GM12875 (cell line): ENCODE results near the gene GPC5.
"Not testable (repeated sequence)": the region's sequence is repeated elsewhere in the genome, so short reads cannot be mapped to it uniquely, and the experiment has no call there.

Experiments used
- H3K4me3 ChIP-seq: one replicate; pipeline ENCODE4 v1.5.1; 2011; ENCODE audit warnings: low read depth, low read length, control low read depth
- TF ChIP-seq, protein P1 (sequence below): IDR thresholded peaks from 2 replicates; pipeline ENCODE4 v1.5.1; 2011; ENCODE audit warnings: low read depth, mild to moderate bottlenecking, control low read depth, inconsistent platforms, low read length, moderate library complexity, borderline replicate concordance; ENCODE audit not compliant: insufficient read depth

The GPC5 gene

DNA sequence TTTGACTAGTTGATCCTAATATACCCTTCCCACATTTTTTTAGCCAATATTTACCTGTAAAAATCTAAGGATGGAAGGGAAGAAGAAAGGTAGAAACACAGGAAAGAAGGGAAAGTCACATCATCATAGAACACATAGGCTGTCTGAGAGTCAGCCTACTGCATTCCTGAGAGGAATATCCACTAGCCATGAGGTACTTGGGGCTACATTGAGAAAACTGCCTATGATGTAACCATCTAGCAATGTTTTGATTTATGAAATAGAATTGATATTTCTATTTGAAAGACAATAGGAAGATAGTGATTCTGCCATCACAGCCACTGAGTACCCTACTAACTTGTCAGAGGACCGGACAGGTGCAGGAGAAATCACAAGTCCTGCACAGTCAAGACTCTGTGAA is 873.8 kb downstream of the GPC5 start:
- TF ChIP-seq, protein P1, sequence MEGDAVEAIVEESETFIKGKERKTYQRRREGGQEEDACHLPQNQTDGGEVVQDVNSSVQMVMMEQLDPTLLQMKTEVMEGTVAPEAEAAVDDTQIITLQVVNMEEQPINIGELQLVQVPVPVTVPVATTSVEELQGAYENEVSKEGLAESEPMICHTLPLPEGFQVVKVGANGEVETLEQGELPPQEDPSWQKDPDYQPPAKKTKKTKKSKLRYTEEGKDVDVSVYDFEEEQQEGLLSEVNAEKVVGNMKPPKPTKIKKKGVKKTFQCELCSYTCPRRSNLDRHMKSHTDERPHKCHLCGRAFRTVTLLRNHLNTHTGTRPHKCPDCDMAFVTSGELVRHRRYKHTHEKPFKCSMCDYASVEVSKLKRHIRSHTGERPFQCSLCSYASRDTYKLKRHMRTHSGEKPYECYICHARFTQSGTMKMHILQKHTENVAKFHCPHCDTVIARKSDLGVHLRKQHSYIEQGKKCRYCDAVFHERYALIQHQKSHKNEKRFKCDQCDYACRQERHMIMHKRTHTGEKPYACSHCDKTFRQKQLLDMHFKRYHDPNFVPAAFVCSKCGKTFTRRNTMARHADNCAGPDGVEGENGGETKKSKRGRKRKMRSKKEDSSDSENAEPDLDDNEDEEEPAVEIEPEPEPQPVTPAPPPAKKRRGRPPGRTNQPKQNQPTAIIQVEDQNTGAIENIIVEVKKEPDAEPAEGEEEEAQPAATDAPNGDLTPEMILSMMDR: no peak
- no peak overlapping the region for H3K4me3 ChIP-seq

- not testable (repeated sequence) for H3K4me3 ChIP-seq
Observed at GRCh38 chr13:92280986-92281385, 882.6 kb downstream of the GPC5 start.

GRCh38 chr13:92290718-92291307 is 892.4 kb downstream of the GPC5 start:
- not testable (repeated sequence) for H3K4me3 ChIP-seq

DNA sequence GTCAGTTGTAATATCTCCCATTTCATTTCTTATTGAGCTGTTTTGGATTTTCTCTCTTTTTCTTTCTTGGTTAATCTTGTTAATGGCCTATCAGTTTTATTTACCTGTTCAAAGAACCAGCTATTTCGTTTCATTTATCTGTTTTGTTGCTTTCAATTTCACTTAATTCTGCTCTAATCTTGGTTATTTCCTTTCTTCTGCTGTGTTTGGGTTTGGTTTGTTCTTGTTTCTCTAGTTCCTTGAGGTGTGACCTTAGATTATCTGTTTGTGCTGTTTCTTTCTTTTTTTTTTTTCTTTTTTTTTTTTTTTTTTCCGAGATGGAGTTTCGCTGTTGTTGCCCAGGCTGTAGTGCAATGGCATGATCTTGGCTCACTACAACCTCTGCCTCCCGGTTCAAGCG is 896.1 kb downstream of the GPC5 start:
- H3K4me3 ChIP-seq: not testable (repeated sequence)

DNA sequence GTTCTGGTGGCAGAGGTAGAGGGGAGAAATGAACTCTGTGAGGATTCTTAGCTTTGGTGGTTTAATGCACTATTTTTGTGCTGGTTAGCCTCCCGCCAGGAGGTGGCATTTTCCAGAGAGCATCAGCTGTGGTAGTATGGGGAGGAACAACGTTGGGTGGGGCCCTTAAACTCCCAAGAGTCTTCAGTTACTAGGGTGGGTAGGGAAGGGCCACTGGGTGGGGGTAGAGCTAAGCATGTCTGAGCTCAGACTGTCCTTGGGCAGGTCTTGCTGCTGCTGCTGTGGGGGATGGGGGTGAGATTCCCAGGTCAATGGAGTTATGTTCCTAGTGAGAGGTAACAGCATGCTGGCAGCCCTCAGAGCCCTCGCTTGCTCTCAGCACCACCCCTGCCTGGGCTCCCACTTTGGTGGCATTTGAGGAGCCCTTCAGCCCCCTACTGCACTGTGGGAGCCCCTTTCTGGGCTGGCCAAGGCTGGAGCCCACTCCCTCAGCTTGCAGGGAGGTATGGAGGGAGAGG is 897.8 kb downstream of the GPC5 start:
- not testable (repeated sequence) for H3K4me3 ChIP-seq

DNA sequence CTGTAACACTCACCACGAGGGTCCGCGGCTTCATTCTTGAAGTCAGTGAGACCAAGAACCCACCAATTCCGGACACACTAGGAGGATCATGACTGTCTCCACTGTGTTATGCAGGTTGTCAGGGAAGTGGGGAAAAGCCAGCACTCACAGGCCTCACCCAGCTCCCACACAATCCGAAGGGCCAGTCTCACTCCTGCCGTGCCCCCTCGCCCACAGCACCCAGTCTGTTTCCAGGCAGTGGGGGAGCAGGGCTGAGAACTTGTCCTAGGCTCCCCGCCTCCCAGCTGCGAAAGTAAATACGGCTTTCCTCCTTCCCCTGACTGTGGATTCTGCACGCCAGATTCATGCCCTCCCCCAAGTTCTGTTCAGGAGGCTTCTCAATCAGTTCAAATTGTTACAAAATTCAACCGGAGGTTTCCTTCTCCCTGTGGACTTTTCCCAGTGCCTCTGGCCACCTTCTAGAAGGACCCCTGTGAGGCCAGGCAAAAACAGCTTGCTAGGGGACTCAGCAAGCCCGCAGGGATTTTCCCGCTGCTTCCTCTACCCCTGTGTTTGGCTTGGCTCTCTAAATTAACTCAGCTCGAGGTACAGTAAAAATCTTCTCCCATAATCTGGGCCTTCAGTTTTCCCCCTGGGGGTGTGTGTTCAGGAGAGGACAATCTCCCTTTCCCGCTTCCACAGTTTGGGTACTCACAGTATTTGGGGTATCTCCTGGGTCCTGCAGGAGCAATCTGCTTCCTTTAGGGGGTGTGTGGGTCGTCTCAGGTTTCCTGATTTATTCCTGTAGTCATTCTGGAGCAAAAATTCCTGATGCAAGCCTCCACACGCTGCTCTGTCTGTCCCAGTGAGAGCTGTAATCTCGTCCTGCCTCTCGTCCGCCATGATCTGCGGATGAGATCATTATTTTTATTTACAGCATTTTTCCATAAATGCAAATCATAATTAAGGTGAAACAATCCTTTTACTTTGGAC is 899.8 kb downstream of the GPC5 start:
- no peak overlapping the region for H3K4me3 ChIP-seq
- TF ChIP-seq, protein P1: no peak

- TF ChIP-seq, protein P1: no peak
- no peak overlapping the region for H3K4me3 ChIP-seq
Observed at GRCh38 chr13:92300651-92301050, 902.2 kb downstream of the GPC5 start.

DNA sequence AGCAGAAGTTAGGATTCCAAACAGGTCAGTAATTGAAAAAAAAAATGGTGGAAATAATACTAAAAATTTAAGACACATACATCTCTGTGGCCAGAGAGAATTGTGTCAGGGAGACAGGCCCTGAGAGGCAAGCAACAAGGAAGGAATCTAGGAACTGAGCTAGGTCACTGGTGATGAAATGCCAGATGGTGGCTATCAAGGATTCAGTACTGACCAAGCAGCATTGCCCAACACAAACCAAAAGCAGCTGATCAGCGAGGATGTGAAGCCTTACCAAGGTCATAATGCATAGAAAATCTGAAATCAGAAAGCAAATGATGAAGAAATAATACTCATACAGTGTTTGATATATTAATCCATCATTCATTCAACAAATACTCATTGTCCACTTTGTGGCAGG is 905.0 kb downstream of the GPC5 start:
- no peak overlapping the region for H3K4me3 ChIP-seq
- TF ChIP-seq, protein P1: no peak

DNA sequence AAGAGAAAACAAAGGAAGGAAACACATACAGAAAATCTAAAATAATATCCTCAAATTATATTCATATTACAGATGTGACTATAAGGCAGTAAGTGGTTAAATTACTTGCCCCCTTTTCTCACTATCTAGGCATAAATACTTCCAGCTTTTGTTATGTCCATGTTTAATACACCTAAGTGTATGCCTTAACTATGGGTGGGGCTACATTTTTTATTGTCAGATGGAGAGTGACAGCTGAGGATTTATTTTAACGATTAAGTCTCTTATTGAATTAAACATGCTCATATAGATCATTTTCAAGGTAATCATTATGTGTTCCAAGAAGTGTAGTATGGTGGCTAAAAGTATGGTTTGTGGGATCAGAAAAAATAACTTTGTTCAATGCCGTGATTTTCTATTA is 909.3 kb downstream of the GPC5 start:
- H3K4me3 ChIP-seq: no peak overlapping the region
- TF ChIP-seq, protein P1: no peak
